ENCODE results near the gene IL11.

- no peak for TF ChIP-seq CTCF (IDR thresholded peaks at IDR 0.05)
- TF ChIP-seq POLR2A (IDR thresholded peaks at IDR 0.05): no peak
Measured at GRCh38 chr19:55341171-55341588, 29.1 kb downstream of the IL11 start.

All from transverse colon (tissue), 3 donors.